Lower lobe of right lung (tissue), 2 donors: ENCODE data around the gene OR1S1. TPM values are rescaled to one million over a fixed set of nuclear protein-coding genes. Genes with fewer than 3 reads are reported as not detected.

ENCODE experiments used
- ATAC-seq, 2 donors: fragments of 200-7000 bp; cut with Tn5 transposase; one replicate each; pipeline ENCODE4 v1.9.1; 2020 to 2022; ENCODE audit warnings: mild to moderate bottlenecking in 2 of 2, moderate library complexity in 2 of 2
- DNase-seq: peaks from one replicate; pipeline ENCODE4 v3.0.0-alpha.2; 2020
- H3K27ac ChIP-seq: fragments of 200-600 bp; one replicate; pipeline ENCODE4 v1.8.0; 2022
- H3K27me3 ChIP-seq: fragments of 200-600 bp; one replicate; pipeline ENCODE4 v1.8.0; 2022; ENCODE audit warnings: low read depth
- H3K36me3 ChIP-seq: fragments of 200-600 bp; one replicate; pipeline ENCODE4 v1.8.0; 2022; ENCODE audit warnings: mild to moderate bottlenecking
- H3K4me1 ChIP-seq: fragments of 200-600 bp; one replicate; pipeline ENCODE4 v1.8.0; 2022
- H3K4me3 ChIP-seq: fragments of 200-600 bp; one replicate; pipeline ENCODE4 v1.8.0; 2022; ENCODE audit warnings: mild to moderate bottlenecking
- H3K9me3 ChIP-seq: fragments of 200-600 bp; one replicate; pipeline ENCODE4 v1.8.0; 2022
- CTCF ChIP-seq: fragments of 200-600 bp; IDR thresholded peaks from one replicate; pipeline ENCODE4 v1.8.0; 2022; ENCODE audit warnings: antibody characterized with exemption, mild to moderate bottlenecking
- intact Hi-C: fragments of 100-400 bp; cut with DNase I; formaldehyde crosslinking; loops from one replicate; pipeline ENCODE4 v1.11.0; 2022
- total RNA-seq: library from RNA; stranded (reverse); fragmentation: NEBNext Ultra II Directional; extraction: Animal tissue kit (Norgen Biotek cat#: 25700); gene quantifications from one replicate; pipeline ENCODE4 v1.2.1, GENCODE V29; 2021
- donor health status: DM: no; HTN: yes; CAD: no; lungs with severe emphysema.

The OR1S1 gene
- total RNA-seq, 1 donor from 2014 or later = not detected

DNA sequence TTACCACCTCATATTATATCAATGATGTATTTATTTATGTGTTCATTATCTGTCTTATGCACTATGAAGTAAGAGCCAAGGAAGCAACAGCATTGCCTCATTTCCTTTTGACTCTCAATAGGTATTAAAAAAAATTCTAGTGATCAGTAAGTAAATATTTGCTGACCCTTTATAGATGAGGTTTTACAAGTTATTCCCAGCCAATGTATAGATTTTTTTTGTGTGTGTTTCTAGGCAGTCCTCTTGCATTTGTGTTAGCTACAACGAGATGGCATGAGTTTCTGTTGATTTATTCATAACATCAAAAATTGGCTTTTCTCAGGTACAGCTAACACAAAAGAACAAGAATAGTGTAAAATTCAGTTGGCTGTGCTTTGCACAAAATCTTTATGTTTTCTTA, 13.2 kb upstream of the OR1S1 start:
- Histone ChIP-seq H3K9me3 (peaks cover 11% of the 10 kb centered on the region), H3K4me1 (no peaks in the 10 kb centered on the region), H3K27me3 (no peaks in the 10 kb centered on the region), H3K36me3 (no peaks in the 10 kb centered on the region), H3K4me3 (no peak overlapping the region), H3K27ac (no peak overlapping the region)
- DNase-seq = no peak
- intact Hi-C loops = no loop called here
- no peak for ATAC-seq
- no peak for TF ChIP-seq CTCF

GRCh38 chr11:58204042-58204441, 8.5 kb upstream of the OR1S1 start, which contains the start of gene OR1S2:
Gene OR1S2, minus strand, starts transcription at chr11:58204142. Its CDS starts 0 bp downstream, at chr11:58204142.
- H3K4me1 ChIP-seq = no peaks in the 10 kb centered on the region
- no peak for DNase-seq
- no peak within 1 kb of the TSS for H3K27ac ChIP-seq
- intact Hi-C loops = no loop called here
- no peaks in the 10 kb centered on the region for H3K27me3 ChIP-seq
- TF ChIP-seq CTCF = no peak
- H3K4me3 ChIP-seq = no peak within 1 kb of the TSS
- H3K9me3 ChIP-seq = no peaks in the 10 kb centered on the region
- no peak for ATAC-seq
- no peaks in the 10 kb centered on the region for H3K36me3 ChIP-seq

- ATAC-seq = no peak
- H3K4me1 ChIP-seq = no peaks in the 10 kb centered on the region
- no peak for TF ChIP-seq CTCF
These were observed 4.0 kb downstream of the OR1S1 start for GRCh38 chr11:58216476-58216875.

GRCh38 chr11:58222721-58223120, 10.2 kb downstream of the OR1S1 start:
- no peak overlapping the region for H3K27ac ChIP-seq
- no peak for ATAC-seq
- no peak for TF ChIP-seq CTCF
- H3K9me3 ChIP-seq = no peaks in the 10 kb centered on the region
- no peaks in the 10 kb centered on the region for H3K27me3 ChIP-seq
- no peak for DNase-seq
- intact Hi-C loops = no loop called here
- H3K4me3 ChIP-seq = no peak overlapping the region
- no peaks in the 10 kb centered on the region for H3K36me3 ChIP-seq
- H3K4me1 ChIP-seq = no peaks in the 10 kb centered on the region

More at GRCh38 chr11:58216476-58216875, 4.0 kb downstream of the OR1S1 start:
- Histone ChIP-seq H3K36me3 (no peaks in the 10 kb centered on the region), H3K27ac (no peak overlapping the region), H3K9me3 (no peaks in the 10 kb centered on the region), H3K27me3 (no peaks in the 10 kb centered on the region), H3K4me3 (no peak overlapping the region)
- DNase-seq = no peak
- intact Hi-C loops = no loop called here

DNA sequence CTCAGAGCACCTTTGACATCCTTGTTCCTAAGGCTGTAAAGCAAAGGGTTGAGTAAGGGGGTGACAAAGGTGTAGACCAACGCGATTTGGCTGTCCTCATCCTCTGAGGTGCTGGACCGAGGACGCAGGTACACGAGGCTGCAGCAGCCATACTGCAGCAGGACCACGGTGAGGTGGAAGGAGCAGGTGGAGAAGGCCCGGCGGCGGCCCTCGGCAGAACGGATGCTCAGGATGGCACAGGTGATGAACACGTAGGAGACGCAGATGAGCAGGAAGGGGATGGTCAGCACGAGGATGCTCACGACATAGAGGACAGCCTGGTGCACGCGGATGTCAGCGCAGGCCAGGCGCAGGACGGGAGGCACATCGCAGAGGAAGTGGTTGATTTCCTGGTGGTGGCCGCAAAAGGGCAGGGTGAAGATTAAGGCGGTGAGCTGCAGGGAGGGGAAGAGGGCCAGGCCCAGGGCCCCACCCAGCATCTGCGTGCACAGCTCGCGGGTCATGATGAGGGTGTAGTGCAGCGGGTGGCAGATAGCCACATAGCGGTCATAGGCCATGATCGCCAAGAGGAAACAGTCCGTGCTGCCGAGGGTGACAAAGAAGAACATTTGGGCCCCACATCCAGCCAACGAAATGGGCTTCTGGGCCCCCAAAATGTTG, 15.6 kb downstream of the OR1S1 start:
- Histone ChIP-seq H3K27ac (no peak overlapping the region), H3K36me3 (no peaks in the 10 kb centered on the region), H3K4me3 (no peak overlapping the region), H3K27me3 (no peaks in the 10 kb centered on the region), H3K4me1 (no peaks in the 10 kb centered on the region), H3K9me3 (no peaks in the 10 kb centered on the region)
- intact Hi-C loops = no loop called here
- no peak for DNase-seq
- ATAC-seq = no peak
- TF ChIP-seq CTCF = no peak
